Muscle of leg (tissue), 11 donors: ENCODE data around the gene LHX3. TPM values are rescaled to one million over a fixed set of nuclear protein-coding genes. Genes with fewer than 3 reads are reported as not detected.

Experiments used
- DNase-seq: peaks from one replicate; pipeline ENCODE4 v3.0.0; 2013
- H3K27ac ChIP-seq: one replicate; pipeline ENCODE4 v1.5.1; 2013; ENCODE audit warnings: mild to moderate bottlenecking, low read length, control low read depth
- H3K27me3 ChIP-seq: one replicate; pipeline ENCODE4 v1.6.1; 2013; ENCODE audit warnings: low read length; ENCODE audit not compliant: control insufficient read depth, insufficient read depth
- H3K36me3 ChIP-seq: one replicate; pipeline ENCODE4 v1.6.1; 2013; ENCODE audit warnings: low read length; ENCODE audit not compliant: control insufficient read depth, insufficient read depth
- H3K4me1 ChIP-seq: one replicate; pipeline ENCODE4 v1.6.1; 2013; ENCODE audit warnings: low read length; ENCODE audit not compliant: control insufficient read depth, insufficient read depth
- H3K4me3 ChIP-seq: one replicate; pipeline ENCODE4 v1.5.1; 2013; ENCODE audit warnings: low read length, control low read depth
- H3K9me3 ChIP-seq: replicated peaks from 2 replicates; pipeline ENCODE4 v1.6.1; 2013; ENCODE audit warnings: low read depth, low read length; ENCODE audit not compliant: control insufficient read depth
- WGBS: methylation state at CpG from one replicate; pipeline ENCODE4 v1.1.5; 2013; ENCODE audit warnings: missing lambda C conversion rate; ENCODE audit not compliant: insufficient coverage; 5-methylcytosine and 5-hydroxymethylcytosine counted together
- polyA plus RNA-seq, 8 donors: library from polyadenylated mRNA; unstranded; fragments of 120-200 nt; gene quantifications; one replicate each; pipeline versions ENCODE4 v1.2.1 to v1.2.3, GENCODE V29; 2013; ENCODE audit warnings: inconsistent platforms in 1 of 8, low replicate concordance in 1 of 8; ENCODE audit not compliant: insufficient read length in 8 of 8, insufficient read depth in 1 of 8
- total RNA-seq: library from RNA; stranded (reverse); fragments of 120-200 nt; gene quantifications from one replicate; pipeline ENCODE4 v1.2.4, GENCODE V29; 2013

Gene LHX3
- total and polyA plus RNA-seq, 9 donors, result 0.24 TPM; not detected in 8

DNA sequence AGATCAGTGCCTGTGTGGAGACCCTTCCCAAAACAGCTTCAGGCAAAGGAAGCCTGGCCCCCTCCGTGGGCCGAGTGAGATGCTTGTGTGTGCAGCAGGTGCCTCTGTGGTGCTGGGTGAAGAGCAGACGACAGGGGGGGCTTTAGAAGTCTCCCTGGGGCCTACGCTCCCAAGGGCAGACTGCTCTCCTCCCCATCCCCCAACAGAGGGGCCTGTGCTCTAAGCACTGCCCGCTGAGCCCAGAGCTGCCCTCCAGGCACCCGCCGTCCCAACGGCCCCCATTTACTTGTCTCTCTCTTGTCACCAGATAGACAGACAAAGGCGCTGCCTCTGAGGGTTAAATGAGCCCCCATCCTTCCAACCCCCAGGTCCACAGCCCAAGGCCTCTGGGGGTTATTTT lies 2.7 kb upstream of the LHX3 start:
- Histone ChIP-seq H3K36me3 (peaks cover 23% of the 10 kb centered on the region), H3K4me3 (no peak overlapping the region), H3K27me3 (peaks cover 27% of the 10 kb centered on the region), H3K9me3 (no peaks in the 10 kb centered on the region), H3K4me1 (no peaks in the 10 kb centered on the region), H3K27ac (no peak overlapping the region)
- DNase-seq, result no peak
- 77% methylated on average over 5 of the region's 9 CpGs for WGBS

GRCh38 chr9:136206602-136207275 lies 1.8 kb upstream of the LHX3 start:
- WGBS, result 45% methylated on average over 10 of the region's 16 CpGs
- DNase-seq, result no peak
- no peaks in the 10 kb centered on the region for H3K9me3 ChIP-seq

DNA sequence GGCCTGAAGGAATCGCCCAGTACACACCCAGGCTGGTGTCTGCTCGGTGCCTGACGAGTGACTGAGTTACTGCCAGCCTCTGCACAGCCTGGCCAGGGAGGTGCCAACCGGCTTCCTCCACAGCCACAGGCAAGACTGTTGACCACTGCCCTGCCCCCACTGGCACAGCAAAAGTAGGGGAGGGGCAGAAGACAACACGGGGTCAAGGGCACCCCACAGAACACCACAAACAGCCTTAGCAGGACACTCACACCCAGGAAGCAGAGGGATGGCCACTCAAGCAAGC lies 722 bp upstream of the LHX3 start:
- no peaks in the 10 kb centered on the region for H3K4me1 ChIP-seq
- DNase-seq, result no peak
- no peaks in the 10 kb centered on the region for H3K9me3 ChIP-seq
- no peak overlapping the region for H3K27ac ChIP-seq
- WGBS, result 59% methylated on average over 5 of the region's 5 CpGs
- H3K36me3 ChIP-seq, result peaks cover 12% of the 10 kb centered on the region
- peaks cover 46% of the 10 kb centered on the region for H3K27me3 ChIP-seq
- no peak overlapping the region for H3K4me3 ChIP-seq

More at GRCh38 chr9:136206602-136207275, 1.8 kb upstream of the LHX3 start:
- no peaks in the 10 kb centered on the region for H3K4me1 ChIP-seq
- no peak overlapping the region for H3K4me3 ChIP-seq
- H3K36me3 ChIP-seq, result peaks cover 21% of the 10 kb centered on the region
- H3K27me3 ChIP-seq, result peaks cover 35% of the 10 kb centered on the region
- no peak overlapping the region for H3K27ac ChIP-seq

DNA sequence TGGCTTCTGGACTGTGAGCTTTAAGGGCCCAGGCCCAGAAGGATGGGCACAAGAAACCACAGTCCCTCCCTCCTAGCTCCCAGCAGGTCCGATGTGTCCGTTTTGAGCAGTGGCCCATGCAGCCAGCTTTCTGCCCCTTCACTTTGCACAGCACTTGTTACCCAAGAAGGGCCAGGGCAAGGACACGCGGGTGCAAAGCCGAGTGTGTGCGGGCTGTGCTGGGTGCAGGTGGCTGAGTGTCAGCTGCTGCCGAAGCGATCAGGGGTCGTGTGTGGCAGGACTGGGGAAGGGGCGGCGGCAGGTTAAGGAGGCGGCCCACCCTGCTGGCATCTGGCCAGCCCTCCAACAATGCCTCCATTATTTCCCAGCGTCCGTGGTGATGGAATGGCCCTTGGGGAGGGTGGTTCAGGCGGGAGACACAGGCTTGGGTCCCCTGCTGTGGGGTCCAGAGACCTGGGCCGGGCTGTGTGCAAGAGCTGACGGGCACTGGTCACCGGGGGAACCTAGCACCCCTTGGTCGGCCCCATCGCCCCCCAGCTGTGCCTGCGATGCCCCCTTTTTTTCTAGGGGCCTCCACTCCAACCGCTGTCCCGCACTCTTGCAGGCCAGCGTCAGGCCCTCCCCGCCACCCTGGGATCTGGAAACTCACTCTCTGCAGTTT lies 653 bp downstream of the LHX3 start:
- 46% methylated on average over 20 of the region's 25 CpGs for WGBS
- H3K27me3 ChIP-seq, result peaks cover 59% of the 10 kb centered on the region

DNA sequence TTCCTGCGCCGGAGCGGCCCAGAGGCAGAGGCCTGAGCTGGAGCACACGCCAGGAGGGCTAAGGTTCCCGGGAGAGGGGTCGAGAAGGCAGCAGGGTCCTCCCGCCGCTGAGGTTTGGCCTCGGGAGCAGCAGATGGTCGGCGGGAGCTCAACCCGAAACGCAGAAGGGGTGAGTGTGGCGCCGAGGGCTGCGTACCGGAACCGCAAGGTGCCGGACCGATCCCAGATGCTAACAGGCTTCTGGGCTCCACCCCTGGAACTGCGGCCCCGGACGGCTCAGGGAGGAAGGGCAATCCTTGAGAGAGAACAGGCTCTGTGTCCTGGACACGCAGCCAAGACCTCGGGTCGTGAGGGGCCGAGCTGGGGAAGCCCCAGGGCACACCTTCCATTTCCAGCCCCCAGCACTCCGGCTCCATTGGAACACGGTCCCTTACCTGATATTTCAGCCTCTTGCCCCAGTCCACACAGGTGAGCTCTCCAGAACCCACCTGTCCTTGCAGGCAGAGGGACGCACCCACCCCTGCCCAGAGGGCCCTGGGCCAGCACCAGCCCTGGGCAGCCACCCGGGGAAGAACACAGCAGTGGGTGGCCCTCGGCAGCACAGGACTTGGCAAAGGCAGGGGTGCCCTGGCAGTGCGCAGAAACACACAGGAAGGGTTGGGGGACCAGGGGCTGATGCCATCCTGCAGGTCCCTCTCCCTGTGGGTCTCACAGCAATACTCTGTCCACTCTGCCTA lies 1.4 kb downstream of the LHX3 start:
- no peak for DNase-seq
- Histone ChIP-seq H3K4me3 (no peak overlapping the region), H3K27me3 (peaks cover 65% of the 10 kb centered on the region), H3K36me3 (peaks cover 6% of the 10 kb centered on the region), H3K27ac (no peak overlapping the region), H3K4me1 (no peaks in the 10 kb centered on the region), H3K9me3 (no peaks in the 10 kb centered on the region)
- WGBS, result 14% methylated on average over 33 of the region's 33 CpGs

More for the DNA sequence above, 653 bp downstream of the LHX3 start:
- H3K27ac ChIP-seq, result no peak overlapping the region
- DNase-seq, result no peak
- peaks cover 12% of the 10 kb centered on the region for H3K36me3 ChIP-seq
- H3K4me1 ChIP-seq, result no peaks in the 10 kb centered on the region
- no peak overlapping the region for H3K4me3 ChIP-seq
- H3K9me3 ChIP-seq, result no peaks in the 10 kb centered on the region

DNA sequence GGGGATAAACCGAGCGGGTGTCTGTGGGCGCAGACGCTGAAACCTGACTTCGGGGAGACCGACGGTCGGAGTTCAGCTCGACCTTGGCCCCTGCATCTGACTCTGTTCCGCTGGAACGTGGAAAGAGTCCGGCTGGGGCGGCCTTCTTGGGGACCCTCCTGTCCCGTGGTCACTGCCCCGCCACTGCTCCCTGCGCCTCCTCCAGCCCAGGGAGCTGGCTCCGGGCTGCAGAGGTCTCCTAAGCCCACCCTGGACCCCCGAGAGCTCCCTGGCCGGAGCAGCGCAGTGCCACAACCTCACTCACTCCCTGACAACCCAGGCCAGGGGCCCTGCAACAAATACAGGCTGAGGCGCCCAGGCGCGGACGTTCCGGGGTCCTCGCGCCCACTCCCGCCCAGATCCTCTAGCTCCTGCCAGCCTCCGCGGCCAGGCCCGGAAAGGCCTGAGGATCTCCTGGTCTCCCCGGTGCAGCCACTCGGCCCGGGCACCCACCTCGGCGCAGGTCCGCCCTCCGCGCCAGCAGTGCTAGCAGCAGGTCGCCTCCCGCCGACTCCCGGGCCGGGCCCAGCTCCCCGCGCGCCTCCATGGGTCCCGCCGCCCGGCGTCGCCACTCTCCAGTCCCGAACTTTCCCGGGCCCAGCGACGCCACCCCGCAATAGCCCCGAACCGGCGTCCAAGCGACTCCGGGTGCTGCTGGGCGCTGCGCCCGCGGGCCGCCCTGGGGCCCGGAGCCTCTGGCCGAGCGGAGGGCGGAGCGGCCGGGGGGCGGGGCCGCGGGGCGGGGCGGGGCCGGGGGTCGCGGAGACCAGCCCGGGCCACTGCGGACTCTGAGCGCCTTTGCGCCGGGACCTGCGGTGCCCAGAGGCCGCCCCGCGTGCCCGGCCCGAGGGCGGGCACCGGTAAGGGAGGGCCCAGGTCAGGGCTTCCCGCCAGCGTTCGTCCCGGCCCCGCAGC lies 2.2 kb downstream of the LHX3 start:
- 8% methylated on average over 95 of the region's 99 CpGs for WGBS

GRCh38 chr9:136201609-136202453 lies 3.1 kb downstream of the LHX3 start:
- 2% methylated on average over 67 of the region's 85 CpGs for WGBS
- H3K4me3 ChIP-seq, result no peak overlapping the region
- H3K27ac ChIP-seq, result no peak overlapping the region
- H3K4me1 ChIP-seq, result no peaks in the 10 kb centered on the region
- peaks cover 82% of the 10 kb centered on the region for H3K27me3 ChIP-seq
- H3K36me3 ChIP-seq, result no peaks in the 10 kb centered on the region
- peak; percentile 40 for DNase-seq
- no peaks in the 10 kb centered on the region for H3K9me3 ChIP-seq

More for the DNA sequence above, 2.2 kb downstream of the LHX3 start:
- Histone ChIP-seq H3K27me3 (peaks cover 73% of the 10 kb centered on the region), H3K9me3 (no peaks in the 10 kb centered on the region), H3K4me1 (no peaks in the 10 kb centered on the region), H3K36me3 (peaks cover 3% of the 10 kb centered on the region), H3K4me3 (no peak overlapping the region), H3K27ac (no peak overlapping the region)
- DNase-seq, result no peak

DNA sequence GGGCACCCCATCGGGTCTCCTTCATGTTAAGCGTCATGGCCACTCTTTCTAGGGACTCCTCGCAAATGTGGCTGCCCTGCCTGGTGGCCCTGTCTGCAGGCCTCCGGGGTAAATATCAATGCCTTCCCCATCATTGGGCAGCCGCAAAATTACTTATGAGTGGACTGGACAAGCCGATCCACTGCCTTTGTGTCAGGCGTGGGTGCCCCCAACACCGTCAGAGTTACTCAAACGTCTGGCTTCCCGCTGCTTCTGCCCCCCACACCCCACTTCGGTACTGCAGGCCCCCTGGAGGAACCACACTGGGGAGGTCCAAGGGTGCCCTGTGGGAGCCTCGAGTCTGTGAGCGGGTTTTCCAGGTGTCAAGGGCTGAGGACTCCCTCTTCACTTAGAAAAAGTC lies 3.8 kb downstream of the LHX3 start:
- Histone ChIP-seq H3K9me3 (no peaks in the 10 kb centered on the region), H3K4me1 (no peaks in the 10 kb centered on the region), H3K27me3 (peaks cover 89% of the 10 kb centered on the region), H3K36me3 (no peaks in the 10 kb centered on the region), H3K27ac (no peak overlapping the region), H3K4me3 (no peak overlapping the region)
- no peak for DNase-seq
- 52% methylated on average over 9 of the region's 13 CpGs for WGBS

GRCh38 chr9:136200424-136200823 lies 4.5 kb downstream of the LHX3 start:
- Histone ChIP-seq H3K27me3 (peaks cover 93% of the 10 kb centered on the region), H3K4me1 (no peaks in the 10 kb centered on the region), H3K27ac (no peak overlapping the region), H3K9me3 (no peaks in the 10 kb centered on the region), H3K36me3 (no peaks in the 10 kb centered on the region), H3K4me3 (no peak overlapping the region)
- DNase-seq, result no peak
- WGBS, result 33% methylated on average over 18 of the region's 19 CpGs
